ENCODE data around the gene FGFBP1.
"Not testable (repeated sequence)": the region's sequence is repeated elsewhere in the genome, so short reads cannot be mapped to it uniquely, and the experiment has no call there.

FGFBP1 gene

DNA sequence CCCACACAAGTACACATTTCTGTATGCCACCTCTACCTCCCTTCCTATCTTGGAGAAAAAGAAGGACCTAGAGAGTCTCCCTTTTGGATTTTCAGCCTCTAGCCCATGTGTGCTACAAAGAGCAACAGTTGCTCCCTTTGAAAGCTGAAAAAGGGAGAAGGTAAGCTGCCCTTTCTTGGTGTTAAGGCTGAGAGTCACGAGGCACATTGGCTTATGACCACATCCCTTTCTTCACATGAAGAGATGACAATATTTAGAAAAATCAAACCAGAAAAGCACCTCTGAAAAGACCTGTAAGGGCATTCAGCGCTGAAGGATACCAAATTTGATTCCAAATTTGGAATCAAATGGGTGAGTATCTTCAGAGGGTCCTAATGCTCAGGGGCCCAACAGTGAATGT is 6.4 kb upstream of the FGFBP1 start:
- DNase-seq = no peak

DNA sequence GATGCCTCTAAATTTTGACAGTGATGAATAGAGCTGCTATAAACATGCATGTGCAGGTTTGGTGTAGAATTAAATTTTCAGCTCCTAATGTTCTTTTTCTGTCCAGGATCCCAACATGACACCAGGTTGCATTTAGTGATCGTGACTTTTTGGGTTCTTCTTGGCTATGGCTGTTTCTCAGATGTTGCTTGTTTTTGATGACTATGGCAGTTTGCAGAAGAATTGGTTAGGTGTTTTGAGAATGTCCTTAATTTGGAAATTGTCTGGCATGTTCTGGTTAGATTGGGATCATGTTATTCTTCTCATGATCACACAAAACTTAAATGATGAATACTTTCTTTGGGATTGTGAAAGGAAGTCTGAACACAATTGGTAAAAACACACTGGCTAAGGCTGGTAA is 3.7 kb upstream of the FGFBP1 start:
- no peak for DNase-seq

DNA sequence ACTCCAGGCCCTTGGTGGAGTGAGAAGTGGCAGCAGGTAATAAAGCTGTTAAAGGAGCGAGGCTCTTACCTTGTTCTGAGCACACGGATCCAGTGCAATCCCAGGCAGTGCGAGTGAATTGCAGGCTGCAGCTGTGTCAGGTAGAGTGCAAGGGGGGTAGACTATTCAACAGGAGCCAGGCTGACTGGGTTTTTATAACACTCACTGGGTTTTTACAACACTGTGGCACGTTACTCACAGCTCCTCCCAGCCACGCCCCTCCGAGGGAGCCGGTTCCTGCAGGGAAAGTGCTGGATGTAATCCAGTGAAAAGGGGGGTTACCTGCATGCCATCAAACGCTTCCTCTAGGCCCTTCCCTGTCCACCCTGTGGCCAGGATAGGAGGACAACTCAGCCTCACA is 358 bp downstream of the FGFBP1 start:
- no peak for DNase-seq

DNA sequence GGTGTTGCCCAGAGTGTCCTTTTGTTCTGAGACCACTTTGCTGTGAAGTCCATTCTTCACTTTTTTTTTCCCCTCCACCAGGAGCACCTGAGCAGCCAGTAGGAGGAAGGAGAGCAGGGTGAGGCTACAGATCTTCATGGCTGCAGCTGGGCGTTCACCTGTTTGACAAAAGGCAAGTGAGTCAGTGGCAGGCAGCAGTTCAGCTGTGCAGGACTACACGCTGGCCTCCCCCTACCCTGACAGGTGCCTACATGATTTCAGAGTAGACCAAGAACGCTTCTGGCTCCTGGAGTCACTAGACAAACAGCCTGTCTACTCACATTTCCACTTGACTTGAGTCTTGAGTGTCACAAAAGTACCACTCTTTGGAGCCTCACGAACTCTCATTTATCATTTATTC is 2.0 kb downstream of the FGFBP1 start:
- no peak for DNase-seq

DNA sequence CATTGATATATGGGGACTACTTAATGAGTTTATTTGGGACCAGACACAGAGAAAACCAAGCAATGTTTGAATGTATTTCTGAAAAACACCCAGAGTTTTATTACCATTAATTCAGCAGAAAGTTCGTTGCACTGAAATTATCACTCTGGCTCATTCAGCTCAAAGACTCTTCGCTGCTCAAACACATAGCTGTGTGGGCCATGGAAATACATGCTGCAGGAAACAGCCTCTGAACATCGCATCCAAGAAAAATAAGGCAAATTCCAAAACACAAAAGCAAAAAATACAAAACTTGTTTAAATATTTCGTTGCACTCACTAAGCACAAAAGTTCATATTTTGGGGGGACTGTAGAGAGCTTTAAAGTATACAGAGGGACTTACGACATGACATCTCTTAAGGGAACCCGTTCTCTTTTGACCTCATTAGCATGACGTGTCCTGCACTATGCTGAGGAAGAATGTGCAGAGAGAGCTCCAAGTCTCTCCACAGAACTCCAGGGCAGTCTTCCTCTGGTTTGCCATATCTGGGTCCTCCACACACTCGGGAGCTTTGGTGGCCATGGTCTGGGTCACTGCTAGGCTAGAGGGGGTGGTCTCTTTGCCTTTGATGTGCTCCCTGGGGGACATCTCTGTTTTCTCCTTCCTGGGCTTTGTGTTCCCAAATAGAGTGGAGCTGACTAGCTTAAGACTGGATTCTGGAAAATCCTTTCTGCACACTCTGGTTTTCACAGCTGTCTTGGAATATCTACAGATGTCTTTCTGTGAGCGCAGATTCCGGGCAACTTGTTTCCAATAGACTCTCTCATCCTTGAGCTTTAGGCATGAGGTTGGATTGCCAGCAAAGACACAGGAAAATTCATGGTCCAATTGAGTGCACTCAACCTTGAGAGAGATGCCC is 2.8 kb downstream of the FGFBP1 start:
- DNase-seq = no peak

DNA sequence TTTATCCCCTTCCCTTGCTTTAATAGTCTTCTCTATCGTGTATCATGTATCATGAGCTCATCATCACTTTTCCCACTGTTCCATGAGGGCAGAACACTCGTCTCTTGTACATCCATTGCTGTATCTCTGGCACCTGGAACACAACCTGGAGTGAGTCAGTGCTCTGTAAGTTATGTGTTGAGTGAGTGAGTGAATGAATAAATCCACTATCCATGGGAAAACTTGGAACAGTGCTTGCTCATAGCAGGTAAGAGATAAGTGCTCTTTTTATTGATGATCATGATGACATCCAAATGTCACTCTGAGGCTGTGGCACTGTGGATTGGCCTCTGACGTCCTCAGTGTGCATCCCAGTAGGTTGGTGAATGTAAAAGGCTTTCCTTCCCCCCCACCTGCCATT is 4.3 kb downstream of the FGFBP1 start:
- no peak for DNase-seq

DNA sequence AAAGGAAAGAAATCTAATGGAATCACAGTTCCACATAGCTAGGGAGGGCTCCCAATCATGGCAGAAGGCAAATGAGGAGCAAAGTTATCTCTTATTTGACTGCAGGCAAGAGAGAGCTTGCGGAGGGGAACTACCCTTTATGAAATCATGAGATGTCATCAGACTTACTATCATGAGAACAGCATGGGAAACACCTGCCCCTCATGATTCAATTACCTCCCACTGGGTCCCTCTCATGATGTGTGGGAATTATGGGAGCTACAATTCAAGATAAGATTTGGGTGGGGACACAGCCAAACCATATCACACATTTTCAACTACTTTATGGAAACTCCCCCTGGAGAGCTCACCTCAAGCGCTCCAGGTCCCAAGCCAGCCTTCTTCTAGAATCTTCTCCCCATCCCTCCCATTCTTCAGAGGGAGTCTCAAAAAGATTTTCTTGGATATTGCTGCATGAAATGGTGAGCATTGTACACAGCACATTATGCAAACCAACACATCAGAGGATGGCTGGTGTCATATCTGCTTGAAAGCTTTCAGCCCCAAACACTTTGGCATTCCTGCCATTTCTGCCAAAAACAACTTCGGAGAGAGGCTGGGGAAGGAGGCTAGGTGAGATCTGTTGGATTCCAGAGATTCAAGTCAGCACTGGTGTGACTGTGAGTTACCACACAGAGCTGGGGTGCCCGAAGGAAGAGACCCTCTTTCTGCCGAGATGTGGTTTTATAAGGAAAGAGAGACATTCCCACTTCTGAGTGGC is 6.9 kb downstream of the FGFBP1 start:
- no peak for DNase-seq

DNA sequence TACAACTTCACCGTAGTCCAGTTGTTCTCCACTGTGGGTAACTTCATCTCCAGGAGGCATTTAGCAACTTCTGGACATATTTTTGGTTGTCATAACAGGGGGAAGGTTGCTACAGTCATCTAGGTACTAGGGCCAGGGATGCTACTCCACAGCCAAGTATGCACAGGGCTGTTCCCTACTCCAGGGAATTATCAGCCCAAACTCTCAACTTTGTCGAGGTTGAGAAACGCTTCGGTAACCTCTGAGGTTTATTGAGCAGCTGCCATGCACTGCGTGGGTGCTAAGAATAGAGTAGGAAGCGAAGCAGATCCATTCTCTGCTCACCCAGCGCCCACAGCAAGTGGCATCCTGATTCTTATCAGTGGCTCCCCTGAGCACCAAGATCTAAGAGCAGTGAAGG is 8.2 kb downstream of the FGFBP1 start:
- DNase-seq = no peak

DNA sequence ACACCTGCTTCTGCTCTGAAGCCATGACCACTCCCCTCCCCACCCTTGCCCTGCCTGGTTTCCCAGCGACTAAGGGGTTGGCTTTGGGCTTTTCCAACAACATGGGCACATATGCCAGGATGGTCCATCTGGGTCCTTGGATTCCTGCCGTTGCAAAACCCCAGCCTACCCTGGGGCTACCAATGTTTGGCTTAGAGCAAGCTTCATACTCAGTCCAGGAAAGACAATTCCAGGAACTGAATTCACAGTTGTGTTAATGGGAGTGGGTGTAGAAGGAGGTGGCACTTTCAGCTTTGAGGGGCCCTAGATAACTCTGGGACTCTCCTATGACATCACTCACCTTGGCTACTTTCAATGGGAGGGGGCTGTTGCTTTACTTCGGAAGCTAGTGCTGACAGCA is 9.0 kb downstream of the FGFBP1 start:
- DNase-seq = no peak

DNA sequence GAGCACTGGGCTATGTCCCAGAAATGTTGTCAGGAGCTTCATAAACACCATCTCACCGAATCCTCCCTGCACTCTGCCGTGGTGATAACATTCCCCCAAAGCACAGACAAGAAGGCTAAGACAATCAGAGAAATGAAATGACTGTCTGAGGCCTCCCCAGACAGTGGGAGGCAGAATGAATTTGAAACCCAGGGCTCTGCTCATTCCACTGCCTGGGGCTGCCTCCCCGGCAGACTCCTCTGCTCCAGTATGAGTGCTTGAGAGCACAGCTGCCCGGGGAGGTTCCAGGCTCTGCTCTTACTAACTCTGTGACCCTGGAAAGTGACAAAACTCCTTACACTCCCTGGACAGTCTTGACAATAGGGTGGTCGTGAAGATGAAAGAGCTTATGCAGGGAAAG is 9.7 kb downstream of the FGFBP1 start:
- no peak for DNase-seq

DNA sequence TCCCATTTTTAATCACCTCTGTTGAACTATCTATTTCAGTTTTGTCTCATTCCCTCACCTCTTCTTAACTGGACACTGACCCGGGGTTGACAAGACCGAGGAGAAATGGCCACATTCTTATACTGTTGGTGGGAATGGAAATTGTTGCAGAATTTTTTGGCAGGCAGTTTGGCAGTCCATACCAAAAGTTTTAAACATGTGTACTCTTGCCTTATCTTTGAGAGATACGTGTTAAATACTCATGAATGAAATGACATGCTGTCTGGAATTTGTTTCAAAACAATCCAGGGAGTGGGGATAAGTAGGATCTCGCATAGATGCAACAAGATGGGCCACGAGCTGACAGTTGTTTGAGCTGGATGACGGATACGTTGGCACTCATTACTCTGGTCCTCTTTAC is 12.1 kb downstream of the FGFBP1 start:
- DNase-seq = no peak

DNA sequence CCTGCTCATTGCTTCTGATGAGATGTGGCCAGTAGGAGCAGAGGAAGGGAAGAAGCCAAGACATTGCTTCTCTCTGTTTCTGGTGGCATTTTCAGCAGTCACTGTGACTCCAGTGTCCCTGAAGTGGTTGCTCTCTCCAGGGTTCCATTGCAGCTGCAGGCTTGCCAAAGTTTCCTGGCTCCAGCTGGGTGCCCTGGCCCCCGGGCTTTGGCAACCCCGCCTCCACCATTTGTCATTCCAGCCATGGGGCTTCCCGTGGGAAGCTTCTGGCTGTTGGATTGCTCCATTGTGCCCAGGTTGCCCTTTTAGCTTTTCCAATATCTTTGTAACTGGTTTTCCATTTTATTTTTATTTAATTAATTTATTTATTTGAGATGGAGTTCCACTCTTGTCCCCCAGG is 12.7 kb downstream of the FGFBP1 start:
- no peak for DNase-seq

DNA sequence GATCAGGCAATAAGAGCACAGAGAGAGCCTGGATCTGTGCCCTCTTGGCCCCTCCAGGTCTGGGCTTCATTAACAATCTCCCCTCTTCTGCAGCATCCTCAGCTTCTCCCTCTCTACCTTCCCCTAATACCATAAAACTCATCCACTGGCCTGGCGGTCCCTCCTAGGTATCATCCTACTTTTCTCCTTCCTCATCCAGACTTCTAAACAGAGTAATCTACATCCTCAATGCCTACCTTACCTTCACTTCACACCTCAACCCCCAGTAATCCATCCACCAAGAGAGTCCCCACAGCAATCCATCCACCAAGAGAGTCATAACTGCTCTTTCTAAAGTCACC is 17.0 kb downstream of the FGFBP1 start:
- DNase-seq = no peak

DNA sequence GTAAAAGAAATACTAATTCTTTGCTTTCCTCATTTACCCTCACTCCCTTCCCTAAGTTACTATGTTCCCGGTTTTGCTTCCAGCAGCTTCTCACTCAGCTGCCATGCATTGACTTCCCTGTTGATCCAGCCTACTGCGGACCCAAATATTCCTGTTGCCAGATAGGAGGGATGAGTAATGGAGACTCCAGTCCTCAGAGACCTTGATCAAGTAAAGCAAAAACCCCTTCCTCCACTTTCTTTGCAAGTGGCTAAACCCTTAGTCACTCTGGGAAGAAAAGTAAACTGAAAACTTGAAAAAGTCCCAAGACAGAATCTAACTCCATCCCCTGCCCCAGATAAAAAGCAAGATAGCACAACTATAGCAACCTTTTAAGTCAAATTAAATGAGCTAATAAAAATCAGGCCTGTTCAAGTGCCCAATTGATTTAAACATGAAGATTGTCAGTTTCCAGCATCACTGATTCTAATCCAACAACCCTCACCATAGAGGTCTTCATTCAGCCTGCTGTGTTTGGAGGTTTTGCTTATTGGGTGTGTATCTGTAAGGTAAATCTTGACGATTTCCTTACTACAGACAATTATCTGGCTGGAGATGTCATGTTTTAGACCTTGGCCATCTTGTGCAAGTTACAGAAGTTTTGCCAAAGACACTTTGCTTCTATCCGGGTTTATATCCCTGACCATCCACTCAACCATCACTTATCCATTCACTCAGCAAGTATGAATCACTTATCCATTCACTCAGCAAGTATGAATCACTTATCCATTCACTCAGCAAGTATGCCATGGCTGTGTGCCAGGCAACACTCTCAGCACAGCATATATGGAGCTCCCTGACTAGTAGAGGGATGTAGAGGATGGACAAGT is 17.6 kb downstream of the FGFBP1 start:
- no peak for DNase-seq

DNA sequence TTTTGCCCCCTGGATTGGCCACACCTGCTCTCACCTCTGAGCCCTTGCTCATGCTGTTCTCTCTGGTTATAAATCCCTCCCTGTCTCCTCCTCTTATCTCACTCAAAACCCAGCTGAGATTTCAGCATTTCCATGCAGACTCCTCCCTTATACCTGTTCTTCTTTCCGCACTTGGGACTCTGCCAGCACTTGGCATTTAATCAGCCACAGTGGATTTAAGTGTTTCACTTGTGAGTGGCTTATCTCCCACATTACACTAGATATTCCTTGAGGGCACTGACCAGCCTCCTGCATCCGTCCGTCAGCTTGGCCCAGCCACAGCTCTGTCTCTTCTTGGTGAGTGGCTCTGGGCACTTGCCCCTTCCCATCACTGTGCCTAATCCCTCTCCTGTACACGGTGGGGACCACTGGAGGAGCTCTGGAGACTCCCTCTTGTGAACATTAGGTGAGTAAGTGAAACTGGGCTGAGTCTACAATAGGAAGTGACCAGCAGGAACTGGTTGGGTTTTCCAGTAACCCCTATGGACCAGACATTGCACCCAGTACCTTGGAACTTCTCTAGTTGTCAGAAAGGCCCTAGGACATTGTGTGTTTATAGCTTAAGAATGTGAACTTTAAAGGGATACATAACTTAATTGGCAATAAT is 19.9 kb downstream of the FGFBP1 start:
- no peak for DNase-seq

DNA sequence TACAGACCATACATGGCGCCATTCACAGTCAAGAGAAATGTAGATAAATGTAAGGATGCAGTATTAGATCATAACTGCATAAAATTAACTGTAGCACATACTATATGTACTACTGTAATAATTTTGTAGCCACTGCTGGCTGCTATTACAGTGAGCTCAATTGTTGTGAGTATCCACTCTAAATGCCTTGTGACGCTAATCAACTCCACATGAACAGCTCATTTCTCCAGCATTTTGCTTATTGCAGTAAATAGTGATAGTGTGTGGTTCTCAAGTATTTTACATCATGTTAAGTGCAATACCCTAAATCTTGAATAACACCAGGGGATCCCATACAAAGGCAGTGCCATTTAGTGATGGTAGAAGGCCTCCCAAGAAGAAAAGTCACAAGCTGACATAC is 21.2 kb downstream of the FGFBP1 start:
- no peak for DNase-seq

DNA sequence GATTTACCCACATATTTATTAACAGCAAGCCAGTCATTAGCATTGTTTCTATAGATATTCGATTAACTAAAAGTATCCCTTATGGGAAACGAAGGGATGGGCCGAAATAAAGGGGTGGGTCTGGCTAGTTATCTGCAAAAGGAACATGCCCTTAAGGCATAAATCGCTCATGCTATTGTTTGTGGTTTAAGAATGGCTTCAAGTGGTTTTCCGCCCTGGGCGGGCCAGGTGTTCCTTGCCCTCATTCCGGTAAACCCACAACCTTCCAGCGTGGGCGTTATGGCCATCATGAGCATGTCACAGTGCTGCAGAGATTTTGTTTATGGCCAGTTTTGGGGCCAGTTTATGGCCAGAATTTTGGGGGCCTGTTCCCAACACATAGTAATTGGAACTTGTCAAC is 22.2 kb downstream of the FGFBP1 start:
- DNase-seq = not testable (repeated sequence)

DNA sequence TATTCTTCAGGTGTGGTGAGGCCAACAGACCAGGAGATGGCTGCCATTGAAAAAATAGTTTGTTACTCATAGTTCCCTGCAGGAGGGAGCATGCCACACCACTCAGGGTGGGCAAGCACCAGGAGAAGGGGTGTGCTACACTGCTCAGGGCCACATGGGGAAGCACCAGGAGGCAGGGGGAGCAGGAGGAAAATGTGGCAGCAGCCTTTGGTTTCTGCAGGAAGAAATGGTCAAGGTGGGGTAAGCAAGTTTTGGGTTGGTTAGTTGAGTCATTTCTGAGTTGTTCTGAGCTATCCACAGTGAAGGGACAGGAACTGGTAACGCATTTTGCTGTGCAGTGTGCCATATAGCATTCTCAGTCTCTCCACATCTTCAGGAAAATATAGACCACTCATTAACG is 23.8 kb downstream of the FGFBP1 start:
- DNase-seq = no peak

DNA sequence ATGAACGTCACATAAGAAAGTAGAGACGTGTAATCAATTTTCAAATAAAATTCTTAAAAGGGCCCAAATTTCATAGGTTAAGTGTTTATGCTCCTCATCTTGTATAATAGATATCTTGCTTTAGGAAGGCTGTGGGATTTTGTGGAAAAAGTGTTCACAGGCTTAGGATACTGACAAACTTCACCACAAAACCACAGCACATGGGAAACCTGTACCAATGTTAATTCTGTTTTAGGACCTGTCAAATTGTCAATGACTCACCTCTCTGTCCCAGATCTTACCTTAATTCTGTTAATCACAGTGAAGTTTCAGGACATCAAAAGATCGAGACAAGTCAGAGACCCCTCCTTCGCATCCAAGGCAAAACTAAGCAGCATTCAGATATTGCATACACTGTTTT is 24.2 kb downstream of the FGFBP1 start:
- no peak for DNase-seq

DNA sequence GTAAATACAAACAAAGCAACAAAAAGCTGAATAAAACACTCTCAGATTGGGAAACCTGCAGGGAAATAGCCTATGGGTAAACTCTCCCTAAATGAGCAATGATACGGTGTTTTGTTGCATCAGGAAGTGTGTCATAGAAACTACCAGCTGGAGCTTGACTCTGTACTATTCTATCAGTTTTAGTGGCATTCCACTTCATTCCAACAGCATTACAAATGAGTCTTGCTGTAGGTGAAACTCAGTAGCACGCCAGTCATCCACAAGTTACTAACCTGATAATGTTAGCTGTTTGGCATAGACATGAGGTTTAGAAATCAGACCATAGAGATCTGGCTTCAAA is 24.9 kb downstream of the FGFBP1 start:
- DNase-seq = no peak

DNA sequence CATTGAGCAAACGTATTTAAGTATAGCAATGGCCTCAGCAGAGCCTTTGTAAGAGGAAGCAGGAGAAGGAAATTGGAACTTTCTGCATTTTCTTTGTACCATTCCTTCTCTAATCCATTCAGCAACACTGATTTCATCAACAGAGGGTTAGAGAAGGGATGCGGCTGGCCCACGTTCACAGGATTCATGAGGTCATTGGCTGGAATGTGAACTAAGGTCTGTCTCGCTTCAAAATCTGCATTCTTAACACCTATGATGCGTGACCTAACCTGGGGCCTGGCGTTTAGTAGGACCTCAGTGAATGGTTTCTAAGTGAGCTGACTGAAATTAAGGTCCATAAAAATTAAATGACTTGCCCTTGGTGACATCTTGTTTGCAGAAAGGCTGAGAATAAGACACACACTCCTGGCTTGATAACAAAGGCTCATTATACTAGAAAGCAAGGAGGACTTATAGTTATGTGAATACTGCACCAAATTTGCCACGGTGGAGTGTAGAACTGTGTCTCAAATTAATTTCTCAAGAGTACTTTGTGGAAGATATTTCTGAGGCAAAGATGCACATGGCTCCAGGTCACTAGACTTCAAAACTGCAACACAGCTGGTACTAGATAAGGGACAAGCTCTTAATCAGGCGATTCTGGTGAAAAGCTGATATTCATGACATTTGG is 25.4 kb downstream of the FGFBP1 start:
- DNase-seq = no peak

DNA sequence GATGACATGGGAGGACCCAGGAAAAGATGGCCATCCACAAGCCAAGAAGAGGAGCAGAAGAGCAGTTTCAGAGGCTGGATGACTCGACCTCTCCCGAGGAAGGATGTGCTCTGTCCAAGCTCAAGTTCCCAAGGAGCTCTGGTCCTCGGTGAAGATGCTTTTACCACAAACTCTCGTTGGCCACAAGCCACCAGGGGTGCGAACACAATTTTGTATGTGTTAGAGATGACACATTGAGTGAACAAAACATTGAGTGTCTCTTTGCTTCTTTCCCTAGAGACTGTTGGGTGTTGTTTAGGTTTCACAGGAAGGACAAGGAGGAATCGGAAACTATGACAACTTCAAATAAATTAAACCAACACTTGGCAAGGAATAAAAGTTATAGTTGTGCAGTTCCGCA is 26.3 kb downstream of the FGFBP1 start:
- no peak for DNase-seq
